CD14-positive monocyte (primary cell): ENCODE data around the gene KLHL8. TPM values are rescaled to one million over a fixed set of nuclear protein-coding genes. Genes with fewer than 3 reads are reported as not detected.

Experiments
- DNase-seq, 3 donors: peaks; one replicate each; pipeline ENCODE4 v3.0.0-alpha.2; 2011 to 2022
- H2AFZ ChIP-seq: 2 replicates; pipeline ENCODE4 v1.6.0; 2012; ENCODE audit warnings: mild to moderate bottlenecking, low read depth, low read length, inconsistent platforms; ENCODE audit not compliant: insufficient read depth, poor library complexity, severe bottlenecking
- H3K27ac ChIP-seq, 2 donors: 1 replicate in 1 of 2; 2 replicates in 1 of 2; pipeline ENCODE4 v1.5.1; 2012 to 2013; ENCODE audit warnings: low read length in 2 of 2, control low read depth in 1 of 2, inconsistent platforms in 1 of 2, low read depth in 1 of 2, mild to moderate bottlenecking in 1 of 2
- H3K27me3 ChIP-seq, 2 donors: one replicate each; pipeline versions ENCODE4 v1.6.0 to v1.6.1; 2011 to 2013; ENCODE audit warnings: low read length in 2 of 2; ENCODE audit not compliant: control insufficient read depth in 2 of 2, insufficient read depth in 2 of 2
- H3K36me3 ChIP-seq, 2 donors: replicated peaks in 1 of 2; 1 replicate in 1 of 2; 2 replicates in 1 of 2; pipeline versions ENCODE4 v1.5.1 to v1.6.1; 2012 to 2013; ENCODE audit warnings: low read length in 2 of 2, control low read depth in 1 of 2, inconsistent platforms in 1 of 2, mild to moderate bottlenecking in 1 of 2; ENCODE audit not compliant: insufficient read depth in 2 of 2, control insufficient read depth in 1 of 2
- H3K4me1 ChIP-seq, 2 donors: 1 replicate in 1 of 2; 2 replicates in 1 of 2; pipeline versions ENCODE4 v1.5.1 to v1.6.1; 2012 to 2013; ENCODE audit warnings: low read length in 2 of 2, control low read depth in 1 of 2, inconsistent platforms in 1 of 2, mild to moderate bottlenecking in 1 of 2, moderate library complexity in 1 of 2; ENCODE audit not compliant: insufficient read depth in 2 of 2, control insufficient read depth in 1 of 2
- H3K4me2 ChIP-seq: replicated peaks from 2 replicates; pipeline ENCODE3; 2012; ENCODE audit warnings: low read length, moderate library complexity, mild to moderate bottlenecking; ENCODE audit not compliant: poor library complexity, severe bottlenecking; ENCODE audit errors: extremely low read depth
- H3K4me3 ChIP-seq, 3 experiments: fragments of 200-600 bp in 1 of 3; sonication (generic) in 1 of 3; replicated peaks in 1 of 3; 1 replicate in 2 of 3; 2 replicates in 1 of 3; pipeline ENCODE4 v1.5.1; 2011 to 2013; ENCODE audit warnings: low read length in 3 of 3, mild to moderate bottlenecking in 3 of 3, control low read depth in 2 of 3, low read depth in 2 of 3, inconsistent platforms in 1 of 3, moderate library complexity in 1 of 3
- H3K79me2 ChIP-seq: 2 replicates; pipeline ENCODE4 v1.6.0; 2012; ENCODE audit warnings: mild to moderate bottlenecking, control low read depth, inconsistent platforms, low read length, moderate library complexity; ENCODE audit not compliant: insufficient read depth
- H3K9ac ChIP-seq: 2 replicates; pipeline ENCODE4 v1.6.0; 2017; ENCODE audit warnings: low read length, mild to moderate bottlenecking; ENCODE audit not compliant: insufficient read depth, poor library complexity, severe bottlenecking
- H3K9me3 ChIP-seq, 2 donors: replicated peaks in 1 of 2; 1 replicate in 1 of 2; 2 replicates in 1 of 2; pipeline versions ENCODE4 v1.5.1 to v1.6.1; 2012 to 2013; ENCODE audit warnings: low read length in 2 of 2, control low read depth in 1 of 2; ENCODE audit not compliant: control insufficient read depth in 1 of 2, insufficient read depth in 1 of 2
- H4K20me1 ChIP-seq: 2 replicates; pipeline ENCODE4 v1.6.0; 2012; ENCODE audit warnings: mild to moderate bottlenecking, low read length, control low read depth, moderate library complexity; ENCODE audit not compliant: insufficient read depth
- H3K27ac Mint-ChIP-seq, 7 donors: one replicate each; pipeline ENCODE4 v1.8.0; 2020; ENCODE audit warnings: mild to moderate bottlenecking in 7 of 7, mixed read lengths in 7 of 7, moderate library complexity in 6 of 7, inconsistent platforms in 2 of 7
- H3K27me3 Mint-ChIP-seq, 3 donors: one replicate each; pipeline ENCODE4 v1.8.0; 2021 to 2022; ENCODE audit warnings: low read depth in 3 of 3, mild to moderate bottlenecking in 3 of 3, mixed read lengths in 3 of 3, moderate library complexity in 3 of 3, inconsistent platforms in 1 of 3
- H3K36me3 Mint-ChIP-seq, 2 donors: one replicate each; pipeline ENCODE4 v1.8.0; 2020; ENCODE audit warnings: mixed read lengths in 2 of 2, inconsistent platforms in 1 of 2, mild to moderate bottlenecking in 1 of 2
- H3K4me1 Mint-ChIP-seq: one replicate; pipeline ENCODE4 v1.8.0; 2020; ENCODE audit warnings: mild to moderate bottlenecking, mixed read lengths
- H3K4me3 Mint-ChIP-seq, 2 donors: one replicate each; pipeline ENCODE4 v1.8.0; 2020; ENCODE audit warnings: mild to moderate bottlenecking in 2 of 2, mixed read lengths in 2 of 2, moderate library complexity in 1 of 2
- H3K9me3 Mint-ChIP-seq, 7 donors: one replicate each; pipeline ENCODE4 v1.8.0; 2020 to 2022; ENCODE audit warnings: mixed read lengths in 7 of 7, mild to moderate bottlenecking in 6 of 7, moderate library complexity in 6 of 7, inconsistent platforms in 2 of 7
- CTCF ChIP-seq: fragments of 200-600 bp; IDR thresholded peaks from one replicate; pipeline ENCODE4 v1.8.0; 2022; ENCODE audit warnings: antibody characterized with exemption, mild to moderate bottlenecking
- WGBS: methylation state at CpG from one replicate; pipeline ENCODE4 v1.1.5; 2013; ENCODE audit warnings: missing lambda C conversion rate; ENCODE audit not compliant: insufficient coverage; 5-methylcytosine and 5-hydroxymethylcytosine counted together
- intact Hi-C, 2 donors: fragments of 100-400 bp; cut with micrococcal nuclease; formaldehyde crosslinking; loops; one replicate each; pipeline versions ENCODE4 v1.15.0 to v1.15.1; 2023
- polyA plus RNA-seq, 3 donors: library from polyadenylated mRNA; depleted of rRNA in 1 of 3; unstranded in 2 of 3; stranded (reverse) in 1 of 3; fragments of 300-500 nt in 2 of 3; fragments of >200 nt in 1 of 3; fragmentation: Illumina TruSeq in 2 of 3; gene quantifications; 1 replicate in 2 of 3; 2 replicates in 1 of 3; pipeline ENCODE4 v1.2.3, GENCODE V29; 2012 to 2021

Gene KLHL8
- polyA plus RNA-seq, 3 donors: 7.5 to 28.6 (median 23.7) TPM

- H3K4me3 ChIP-seq: no peak overlapping the region
- no peak overlapping the region for H3K9ac ChIP-seq
- H3K9me3 Mint-ChIP-seq: peaks cover 0 to 2% (median 0%) of the 10 kb centered on the region in 7 donors
- intact Hi-C loops: no loop called here
- no peaks in the 10 kb centered on the region for H4K20me1 ChIP-seq
- H3K27ac Mint-ChIP-seq: no peak overlapping the region
- peaks cover 0 to 4% (median 0%) of the 10 kb centered on the region in 3 donors for H3K27me3 Mint-ChIP-seq
- H3K4me1 Mint-ChIP-seq: peaks cover 9% of the 10 kb centered on the region
- H3K36me3 Mint-ChIP-seq: no peaks in the 10 kb centered on the region
- DNase-seq: no peak
- no CpG with 5 or more reads among the region's 5 CpGs for WGBS
- no peak overlapping the region for H3K4me2 ChIP-seq
- H3K4me3 Mint-ChIP-seq: no peak overlapping the region
- H3K79me2 ChIP-seq: no peaks in the 10 kb centered on the region
- TF ChIP-seq CTCF: no peak
- no peaks in the 10 kb centered on the region for H3K4me1 ChIP-seq
- no peaks in the 10 kb centered on the region for H3K9me3 ChIP-seq
- H2AFZ ChIP-seq: no peak overlapping the region
- no peaks in the 10 kb centered on the region for H3K36me3 ChIP-seq
- H3K27ac ChIP-seq: no peak overlapping the region
- no peaks in the 10 kb centered on the region for H3K27me3 ChIP-seq
These were observed 48.0 kb upstream of the KLHL8 start for GRCh38 chr4:87268411-87268810.

- H3K36me3 Mint-ChIP-seq: no peaks in the 10 kb centered on the region
- H3K36me3 ChIP-seq: no peaks in the 10 kb centered on the region
- no peak overlapping the region for H3K4me3 ChIP-seq
- intact Hi-C loops: no loop called here
- H3K9me3 Mint-ChIP-seq: peaks cover 2 to 13% (median 8%) of the 10 kb centered on the region in 7 donors
- peaks cover 0 to 4% (median 4%) of the 10 kb centered on the region in 3 donors for H3K27me3 Mint-ChIP-seq
- H3K27ac Mint-ChIP-seq: no peak overlapping the region
- no peak for TF ChIP-seq CTCF
- H4K20me1 ChIP-seq: no peaks in the 10 kb centered on the region
- H3K4me1 ChIP-seq: no peaks in the 10 kb centered on the region
- H3K9ac ChIP-seq: no peak overlapping the region
- no peak for DNase-seq
- no peaks in the 10 kb centered on the region for H3K79me2 ChIP-seq
- no peak overlapping the region for H3K27ac ChIP-seq
- H3K4me3 Mint-ChIP-seq: no peak overlapping the region
- peaks cover 9% of the 10 kb centered on the region for H3K4me1 Mint-ChIP-seq
- 100% methylated on average over 3 of the region's 3 CpGs for WGBS
- no peaks in the 10 kb centered on the region for H3K27me3 ChIP-seq
- H3K4me2 ChIP-seq: no peak overlapping the region
- peaks cover 5 to 6% of the 10 kb centered on the region in 2 donors for H3K9me3 ChIP-seq
- H2AFZ ChIP-seq: no peak overlapping the region
These were observed 46.6 kb upstream of the KLHL8 start for GRCh38 chr4:87266986-87267385.
